Astrocyte (in vitro differentiated cells and primary cell): ENCODE data around the gene GPATCH4. TPM values are rescaled to one million over a fixed set of nuclear protein-coding genes. Genes with fewer than 3 reads are reported as not detected.
A peak's percentile ranks its signal among the peaks of the same experiment; 100 is the strongest.

Experiments
- DNase-seq: peaks from one replicate; pipeline ENCODE4 v3.0.0-alpha.2; 2010; ENCODE audit warnings: low read depth
- FAIRE-seq: peaks from 2 replicates; lab custom pipeline; 2011; peaks lifted over from hg19 to GRCh38; lab: Jason Lieb, UNC
- H2AFZ ChIP-seq: 2 replicates; pipeline ENCODE4 v1.6.0; 2012; ENCODE audit warnings: low read depth, low read length, inconsistent platforms
- H3K27ac ChIP-seq: 2 replicates; pipeline ENCODE4 v1.5.1; 2011; ENCODE audit warnings: low read depth, low read length, inconsistent platforms
- H3K27me3 ChIP-seq: 2 replicates; pipeline ENCODE4 v1.6.0; 2011; ENCODE audit warnings: low read length, inconsistent platforms; ENCODE audit not compliant: insufficient read depth
- H3K36me3 ChIP-seq: 2 replicates; pipeline ENCODE4 v1.5.1; 2011; ENCODE audit warnings: low read length, inconsistent platforms; ENCODE audit not compliant: insufficient read depth
- H3K4me1 ChIP-seq: 2 replicates; pipeline ENCODE4 v1.5.1; 2011; ENCODE audit warnings: low read length, inconsistent platforms; ENCODE audit not compliant: insufficient read depth
- H3K4me2 ChIP-seq: 2 replicates; pipeline ENCODE4 v1.6.0; 2012; ENCODE audit warnings: low read length, inconsistent platforms
- H3K4me3 ChIP-seq: 2 replicates; pipeline ENCODE4 v1.5.1; 2011; ENCODE audit warnings: low read depth, mild to moderate bottlenecking, low read length, inconsistent platforms; ENCODE audit not compliant: insufficient read depth
- H3K79me2 ChIP-seq: 2 replicates; pipeline ENCODE4 v1.6.0; 2012; ENCODE audit warnings: mild to moderate bottlenecking, low read length, inconsistent platforms; ENCODE audit not compliant: insufficient read depth
- H3K9ac ChIP-seq: 2 replicates; pipeline ENCODE4 v1.6.0; 2012; ENCODE audit warnings: mild to moderate bottlenecking, low read length, inconsistent platforms
- H3K9me3 ChIP-seq: 2 replicates; pipeline ENCODE4 v1.5.1; 2012; ENCODE audit warnings: low read depth, mild to moderate bottlenecking, low read length, inconsistent platforms; ENCODE audit not compliant: insufficient read depth
- H4K20me1 ChIP-seq: 2 replicates; pipeline ENCODE4 v1.6.0; 2012; ENCODE audit warnings: low read length, inconsistent platforms; ENCODE audit not compliant: insufficient read depth
- H3K27ac Mint-ChIP-seq: one replicate; pipeline ENCODE4 v1.8.0; 2021; ENCODE audit warnings: mild to moderate bottlenecking, mixed read lengths; ENCODE audit not compliant: unreplicated experiment
- H3K27me3 Mint-ChIP-seq: one replicate; pipeline ENCODE4 v1.8.0; 2021; ENCODE audit warnings: low read depth, mixed read lengths; ENCODE audit not compliant: unreplicated experiment
- H3K36me3 Mint-ChIP-seq: one replicate; pipeline ENCODE4 v1.8.0; 2021; ENCODE audit warnings: low read depth, mixed read lengths; ENCODE audit not compliant: unreplicated experiment
- H3K4me1 Mint-ChIP-seq: one replicate; pipeline ENCODE4 v1.8.0; 2021; ENCODE audit warnings: low read depth, mixed read lengths; ENCODE audit not compliant: unreplicated experiment
- H3K4me3 Mint-ChIP-seq: one replicate; pipeline ENCODE4 v1.8.0; 2021; ENCODE audit warnings: mild to moderate bottlenecking, moderate library complexity, mixed read lengths; ENCODE audit not compliant: unreplicated experiment
- H3K9me3 Mint-ChIP-seq: one replicate; pipeline ENCODE4 v1.8.0; 2021; ENCODE audit warnings: mild to moderate bottlenecking, mixed read lengths; ENCODE audit not compliant: unreplicated experiment
- EZH2 ChIP-seq: IDR thresholded peaks from 2 replicates; pipeline ENCODE4 v1.6.1; 2012; ENCODE audit warnings: mild to moderate bottlenecking, low read length, inconsistent platforms; ENCODE audit not compliant: insufficient read depth
- total RNA-seq: library from RNA; stranded (reverse); gene quantifications from 2 replicates; pipeline ENCODE4 v1.2.1, GENCODE V29; 2021
- TF ChIP-seq, protein P1 (sequence below): IDR thresholded peaks from 2 replicates; pipeline ENCODE4 v1.5.1; 2011; ENCODE audit warnings: low read depth, mild to moderate bottlenecking, inconsistent platforms, low read length, moderate library complexity; ENCODE audit not compliant: insufficient read depth

The GPATCH4 gene
- total RNA-seq, 1 donor from 2014 or later, result 22.8 TPM

DNA sequence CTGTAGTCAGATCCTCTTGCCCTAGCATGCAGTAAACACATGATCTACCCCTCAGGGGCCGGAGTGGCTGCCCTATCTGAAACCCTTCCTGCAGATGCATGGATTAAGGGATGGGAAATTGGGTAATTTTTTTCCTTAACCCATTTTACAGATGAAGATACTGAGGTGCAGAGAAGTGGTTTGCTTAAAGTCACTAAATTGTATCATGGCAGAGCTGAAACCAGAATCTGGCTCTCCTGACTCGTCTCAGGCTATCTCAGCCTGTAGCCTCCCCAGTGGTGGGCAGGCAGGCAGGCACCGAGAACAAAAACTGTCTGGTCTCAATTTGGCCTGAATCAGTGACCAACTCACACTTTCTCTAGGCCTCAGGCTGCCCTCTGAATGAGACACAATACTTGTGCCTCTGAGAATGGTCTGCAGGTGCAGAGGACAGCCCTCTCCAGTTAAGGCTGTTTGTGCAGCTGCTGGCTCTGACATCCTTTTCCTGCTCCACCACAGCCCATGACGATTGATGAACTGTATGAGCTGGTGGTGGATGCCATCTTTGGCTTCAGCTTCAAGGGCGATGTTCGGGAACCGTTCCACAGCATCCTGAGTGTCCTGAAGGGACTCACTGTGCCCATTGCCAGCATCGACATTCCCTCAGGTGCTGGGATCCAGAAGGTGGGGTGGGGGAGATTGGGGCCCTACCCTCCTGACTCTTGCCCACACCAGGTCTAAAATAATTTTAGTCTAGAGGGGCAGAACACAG, 8.2 kb downstream of the GPATCH4 start:
- Mint-ChIP-seq H3K4me1 (peaks cover 3% of the 10 kb centered on the region), H3K27me3 (no peaks in the 10 kb centered on the region), H3K9me3 (peaks cover 2% of the 10 kb centered on the region), H3K27ac (no peak overlapping the region), H3K36me3 (peaks cover 17% of the 10 kb centered on the region), H3K4me3 (peak overlapping the region; percentile 84)
- H4K20me1 ChIP-seq, result peaks cover 22% of the 10 kb centered on the region
- H2AFZ ChIP-seq, result no peak overlapping the region
- peaks cover 12% of the 10 kb centered on the region for H3K4me1 ChIP-seq
- H3K79me2 ChIP-seq, result peaks cover 14% of the 10 kb centered on the region
- H3K9me3 ChIP-seq, result no peaks in the 10 kb centered on the region
- H3K9ac ChIP-seq, result no peak overlapping the region
- TF ChIP-seq, protein P1, sequence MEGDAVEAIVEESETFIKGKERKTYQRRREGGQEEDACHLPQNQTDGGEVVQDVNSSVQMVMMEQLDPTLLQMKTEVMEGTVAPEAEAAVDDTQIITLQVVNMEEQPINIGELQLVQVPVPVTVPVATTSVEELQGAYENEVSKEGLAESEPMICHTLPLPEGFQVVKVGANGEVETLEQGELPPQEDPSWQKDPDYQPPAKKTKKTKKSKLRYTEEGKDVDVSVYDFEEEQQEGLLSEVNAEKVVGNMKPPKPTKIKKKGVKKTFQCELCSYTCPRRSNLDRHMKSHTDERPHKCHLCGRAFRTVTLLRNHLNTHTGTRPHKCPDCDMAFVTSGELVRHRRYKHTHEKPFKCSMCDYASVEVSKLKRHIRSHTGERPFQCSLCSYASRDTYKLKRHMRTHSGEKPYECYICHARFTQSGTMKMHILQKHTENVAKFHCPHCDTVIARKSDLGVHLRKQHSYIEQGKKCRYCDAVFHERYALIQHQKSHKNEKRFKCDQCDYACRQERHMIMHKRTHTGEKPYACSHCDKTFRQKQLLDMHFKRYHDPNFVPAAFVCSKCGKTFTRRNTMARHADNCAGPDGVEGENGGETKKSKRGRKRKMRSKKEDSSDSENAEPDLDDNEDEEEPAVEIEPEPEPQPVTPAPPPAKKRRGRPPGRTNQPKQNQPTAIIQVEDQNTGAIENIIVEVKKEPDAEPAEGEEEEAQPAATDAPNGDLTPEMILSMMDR, result no peak
- TF ChIP-seq EZH2, result no peak
- H3K4me3 ChIP-seq, result no peak overlapping the region
- H3K4me2 ChIP-seq, result peak overlapping the region; percentile 91
- DNase-seq (no peak), FAIRE-seq (no peak)
- H3K27me3 ChIP-seq, result no peaks in the 10 kb centered on the region
- H3K36me3 ChIP-seq, result peaks cover 30% of the 10 kb centered on the region
- no peak overlapping the region for H3K27ac ChIP-seq

DNA sequence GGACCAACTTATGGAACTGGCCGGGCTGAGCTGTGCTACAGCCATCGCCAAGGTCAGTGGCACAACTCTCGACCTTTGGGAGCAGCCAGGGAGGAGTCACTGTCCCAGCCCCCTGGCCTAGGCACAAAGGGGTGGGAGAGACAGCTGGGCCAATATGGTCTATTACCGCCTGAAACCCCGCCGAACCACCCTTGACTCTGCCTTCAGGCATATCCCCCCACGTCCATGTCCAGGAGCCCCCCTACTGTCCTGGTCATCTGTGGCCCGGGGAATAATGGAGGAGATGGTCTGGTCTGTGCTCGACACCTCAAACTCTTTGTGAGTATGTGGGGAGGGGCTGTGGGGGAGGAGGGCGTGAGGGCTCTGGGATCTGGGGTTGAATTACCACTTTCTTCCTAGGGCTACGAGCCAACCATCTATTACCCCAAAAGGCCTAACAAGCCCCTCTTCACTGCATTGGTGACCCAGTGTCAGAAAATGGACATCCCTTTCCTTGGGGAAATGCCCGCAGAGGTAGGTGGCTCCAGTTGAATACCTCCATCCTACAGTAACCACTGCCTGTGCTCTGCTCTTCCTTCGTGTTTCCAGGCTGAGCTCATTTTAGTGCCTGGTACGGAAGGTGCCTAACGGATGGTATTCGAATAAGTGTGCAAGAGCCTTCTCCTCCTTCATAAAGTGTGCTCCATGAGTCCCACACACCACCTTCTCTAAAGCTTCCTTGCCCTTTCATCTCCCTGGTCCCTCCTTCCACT, 8.9 kb downstream of the GPATCH4 start:
- Mint-ChIP-seq H3K4me1 (peaks cover 3% of the 10 kb centered on the region), H3K27me3 (no peaks in the 10 kb centered on the region), H3K4me3 (peak overlapping the region; percentile 84), H3K36me3 (peaks cover 13% of the 10 kb centered on the region), H3K27ac (no peak overlapping the region), H3K9me3 (peaks cover 2% of the 10 kb centered on the region)
- FAIRE-seq (no peak), DNase-seq (no peak)
- Histone ChIP-seq H3K27ac (peak overlapping the region; percentile 48), H3K9ac (peak overlapping the region; percentile 91), H2AFZ (peak overlapping the region; percentile 87), H3K27me3 (no peaks in the 10 kb centered on the region), H3K36me3 (peaks cover 23% of the 10 kb centered on the region), H4K20me1 (peaks cover 19% of the 10 kb centered on the region), H3K4me3 (peak overlapping the region; percentile 61), H3K4me1 (peaks cover 12% of the 10 kb centered on the region), H3K79me2 (peaks cover 10% of the 10 kb centered on the region), H3K4me2 (peak overlapping the region; percentile 91), H3K9me3 (no peaks in the 10 kb centered on the region)
- TF ChIP-seq EZH2, result no peak
- TF ChIP-seq, protein P1, result no peak
